Gastroesophageal sphincter (tissue), 4 donors: ENCODE results near the gene PCP2. TPM values are rescaled to one million over a fixed set of nuclear protein-coding genes. Genes with fewer than 3 reads are reported as not detected.

Experiments used
- ATAC-seq: fragments of 150-250 bp; one replicate; pipeline ENCODE4 v1.9.1; 2016; ENCODE audit warnings: mild to moderate bottlenecking, moderate library complexity
- H3K27ac ChIP-seq, 4 donors: fragments of 200-600 bp; sonication (generic) in 3 of 4; 1 replicate in 3 of 4; 2 replicates in 1 of 4; pipeline ENCODE4 v1.5.1; 2016 to 2019
- H3K27me3 ChIP-seq: fragments of 200-600 bp; sonication (generic); one replicate; pipeline ENCODE4 v1.5.1; 2019
- H3K36me3 ChIP-seq, 2 donors: fragments of 200-600 bp; sonication (generic); one replicate each; pipeline ENCODE4 v1.5.1; 2019; ENCODE audit warnings: control low read depth in 1 of 2
- H3K4me1 ChIP-seq, 3 donors: fragments of 200-600 bp; sonication (generic); 1 replicate in 2 of 3; 2 replicates in 1 of 3; pipeline ENCODE4 v1.5.1; 2016 to 2019; ENCODE audit warnings: control low read depth in 2 of 3
- H3K4me3 ChIP-seq, 2 donors: fragments of 200-600 bp; sonication (generic); one replicate each; pipeline ENCODE4 v1.5.1; 2019; ENCODE audit warnings: mild to moderate bottlenecking in 1 of 2, moderate library complexity in 1 of 2
- H3K9me3 ChIP-seq, 3 donors: fragments of 200-600 bp; sonication (generic); one replicate each; pipeline ENCODE4 v1.5.1; 2017 to 2019; ENCODE audit warnings: control low read depth in 2 of 3
- EP300 ChIP-seq: sonication (generic); formaldehyde crosslinking; IDR thresholded peaks from one replicate; pipeline ENCODE4 v1.6.1; 2017; ENCODE audit warnings: antibody characterized with exemption, mild to moderate bottlenecking
- POLR2A ChIP-seq, 2 donors: fragments of 450-650 bp; IDR thresholded peaks; one replicate each; pipeline ENCODE4 v1.6.1; 2017; ENCODE audit warnings: antibody characterized with exemption in 2 of 2, mild to moderate bottlenecking in 2 of 2, moderate library complexity in 1 of 2
- POLR2AphosphoS5 ChIP-seq: sonication (generic); formaldehyde crosslinking; IDR thresholded peaks from one replicate; pipeline ENCODE4 v1.6.1; 2017; ENCODE audit warnings: antibody characterized with exemption
- WGBS, 2 donors: methylation state at CpG; one replicate each; pipeline ENCODE4 v1.1.5; 2018; ENCODE audit warnings: low coverage in 1 of 2; 5-methylcytosine and 5-hydroxymethylcytosine counted together
- total RNA-seq, 4 donors: library from RNA; depleted of rRNA; stranded (reverse); fragments of >200 nt; gene quantifications; one replicate each; pipeline ENCODE4 v1.1.0, GENCODE V29; 2016
- TF ChIP-seq, protein P1 (sequence below), 4 experiments: fragments of 200-600 bp in 2 of 4; fragments of 450-650 bp in 2 of 4; sonication (generic) in 1 of 4; IDR thresholded peaks; one replicate each; pipeline ENCODE4 v1.5.1; 2017 to 2019; ENCODE audit warnings: antibody characterized with exemption in 4 of 4, mild to moderate bottlenecking in 2 of 4, moderate library complexity in 2 of 4

PCP2 gene
- total RNA-seq, 4 donors from 2014 or later = not detected

DNA sequence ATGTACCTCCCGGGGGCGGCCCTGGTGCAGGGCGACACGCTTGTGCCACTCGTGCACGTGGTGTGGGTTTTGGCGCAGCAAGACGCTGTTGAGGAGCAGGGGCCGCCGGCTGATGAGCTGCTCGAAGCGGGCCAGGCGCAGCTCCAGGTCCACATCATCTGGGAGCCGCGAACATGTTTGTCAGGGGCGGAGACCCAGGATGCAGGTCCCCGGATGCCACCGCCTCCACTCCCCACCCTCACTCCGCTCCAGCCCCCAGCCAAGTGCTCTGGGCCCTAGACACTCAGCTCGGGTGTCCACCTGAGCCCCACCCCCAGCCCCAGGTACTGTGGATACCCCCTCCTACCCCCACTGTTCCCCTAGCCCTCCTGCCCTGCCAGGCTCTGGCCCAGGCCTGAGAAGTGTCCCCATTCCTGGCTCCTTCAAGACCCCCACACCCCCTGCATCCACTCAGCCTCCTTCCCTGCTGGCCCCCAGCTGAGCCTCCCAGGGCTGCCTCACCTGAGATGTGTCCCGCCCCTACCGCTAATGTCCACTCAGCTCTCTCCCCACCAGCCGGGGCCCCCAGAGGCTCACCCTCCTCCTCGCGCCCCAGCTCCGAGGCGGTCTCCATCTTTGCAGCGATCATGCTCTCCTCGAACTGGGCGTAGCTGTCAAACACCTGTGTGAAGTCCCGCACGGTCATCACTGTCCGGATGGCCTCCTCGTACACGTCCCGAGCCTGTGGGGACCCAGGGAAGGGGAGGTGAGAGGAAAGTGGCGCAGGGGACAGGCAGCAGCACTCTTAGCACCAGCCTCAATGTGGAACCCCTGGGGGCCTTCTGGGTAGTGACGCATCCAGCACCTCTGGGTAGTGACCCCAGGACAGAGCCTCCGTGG lies 9.6 kb downstream of the PCP2 start:
- TF ChIP-seq POLR2AphosphoS5 (no peak), EP300 (no peak)
- no peak for ATAC-seq
- Histone ChIP-seq H3K4me1 (peaks cover 0 to 30% (median 12%) of the 10 kb centered on the region in 3 donors), H3K27me3 (no peaks in the 10 kb centered on the region), H3K36me3 (peaks cover 0 to 88% of the 10 kb centered on the region in 2 donors), H3K9me3 (no peaks in the 10 kb centered on the region), H3K27ac (no peak overlapping the region), H3K4me3 (no peak overlapping the region)
- 100% methylated on average over 2 of the region's 39 CpGs; no CpG with 5 or more reads in 1 of the 2 donors for WGBS, 2 donors

DNA sequence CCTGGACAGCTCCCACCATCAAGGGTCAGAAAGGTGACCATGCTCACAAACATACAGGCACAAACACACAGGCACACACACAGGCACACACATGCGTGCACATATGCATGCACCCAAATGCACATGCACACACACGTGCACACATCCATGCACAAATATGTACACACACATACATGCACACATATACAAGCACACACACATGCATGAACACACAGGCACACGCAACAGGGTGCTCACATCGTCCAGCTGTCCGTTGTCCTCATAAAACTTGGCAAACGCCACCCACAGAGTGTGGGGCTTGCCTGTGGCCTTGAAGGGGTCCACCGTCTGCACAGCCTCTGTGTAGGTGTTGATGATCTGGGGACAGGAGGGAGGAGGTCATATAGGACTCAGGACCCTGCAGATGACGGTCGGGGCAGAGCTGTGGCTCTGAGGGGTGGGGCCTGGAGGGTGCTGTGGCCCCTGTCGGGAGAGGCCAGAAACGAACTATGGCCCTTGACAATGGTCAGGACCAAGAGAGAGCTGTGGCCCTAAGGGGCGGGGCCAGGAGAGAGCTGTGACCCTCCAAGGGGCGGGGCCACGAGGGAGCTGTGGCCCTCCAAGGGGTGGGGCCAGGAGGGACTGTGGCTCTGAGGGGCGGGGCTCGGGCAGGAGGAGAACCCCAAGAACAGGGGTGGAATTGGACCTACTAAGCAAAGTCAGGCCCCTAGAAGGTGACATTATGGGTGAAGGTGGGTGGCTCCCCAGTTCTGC lies 10.4 kb downstream of the PCP2 start:
- Histone ChIP-seq H3K4me1 (peaks cover 0 to 21% (median 6%) of the 10 kb centered on the region in 3 donors), H3K9me3 (no peaks in the 10 kb centered on the region), H3K36me3 (peaks cover 0 to 97% of the 10 kb centered on the region in 2 donors), H3K27ac (no peak overlapping the region), H3K27me3 (no peaks in the 10 kb centered on the region), H3K4me3 (no peak overlapping the region)
- WGBS, 2 donors = 67% methylated on average over 2 to 4 of the region's 16 CpGs
- TF ChIP-seq, protein P1, sequence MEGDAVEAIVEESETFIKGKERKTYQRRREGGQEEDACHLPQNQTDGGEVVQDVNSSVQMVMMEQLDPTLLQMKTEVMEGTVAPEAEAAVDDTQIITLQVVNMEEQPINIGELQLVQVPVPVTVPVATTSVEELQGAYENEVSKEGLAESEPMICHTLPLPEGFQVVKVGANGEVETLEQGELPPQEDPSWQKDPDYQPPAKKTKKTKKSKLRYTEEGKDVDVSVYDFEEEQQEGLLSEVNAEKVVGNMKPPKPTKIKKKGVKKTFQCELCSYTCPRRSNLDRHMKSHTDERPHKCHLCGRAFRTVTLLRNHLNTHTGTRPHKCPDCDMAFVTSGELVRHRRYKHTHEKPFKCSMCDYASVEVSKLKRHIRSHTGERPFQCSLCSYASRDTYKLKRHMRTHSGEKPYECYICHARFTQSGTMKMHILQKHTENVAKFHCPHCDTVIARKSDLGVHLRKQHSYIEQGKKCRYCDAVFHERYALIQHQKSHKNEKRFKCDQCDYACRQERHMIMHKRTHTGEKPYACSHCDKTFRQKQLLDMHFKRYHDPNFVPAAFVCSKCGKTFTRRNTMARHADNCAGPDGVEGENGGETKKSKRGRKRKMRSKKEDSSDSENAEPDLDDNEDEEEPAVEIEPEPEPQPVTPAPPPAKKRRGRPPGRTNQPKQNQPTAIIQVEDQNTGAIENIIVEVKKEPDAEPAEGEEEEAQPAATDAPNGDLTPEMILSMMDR (IDR thresholded peaks at IDR 0.05) = no peak
- no peak for TF ChIP-seq POLR2AphosphoS5
- TF ChIP-seq POLR2A (IDR thresholded peaks at IDR 0.05) = no peak
- no peak for TF ChIP-seq EP300
- no peak for ATAC-seq

GRCh38 chr19:7620442-7621412 lies 12.8 kb downstream of the PCP2 start:
- TF ChIP-seq, protein P1 (IDR thresholded peaks at IDR 0.05) = no peak
- TF ChIP-seq EP300 (no peak), POLR2AphosphoS5 (no peak), POLR2A (IDR thresholded peaks at IDR 0.05) (no peak)
- H3K36me3 ChIP-seq = peaks cover 0 to 88% of the 10 kb centered on the region in 2 donors
- H3K27ac ChIP-seq = no peak overlapping the region
- no peaks in the 10 kb centered on the region for H3K9me3 ChIP-seq
- H3K4me3 ChIP-seq = no peak overlapping the region
- H3K27me3 ChIP-seq = no peaks in the 10 kb centered on the region
- WGBS, 2 donors = 87% methylated on average over 6 of the region's 57 CpGs; no CpG with 5 or more reads in 1 of the 2 donors
- no peak for ATAC-seq
- H3K4me1 ChIP-seq = no peaks in the 10 kb centered on the region

- no peaks in the 10 kb centered on the region for H3K27me3 ChIP-seq
- H3K9me3 ChIP-seq = no peaks in the 10 kb centered on the region
- no peak overlapping the region for H3K4me3 ChIP-seq
- TF ChIP-seq POLR2AphosphoS5 (no peak), POLR2A (IDR thresholded peaks at IDR 0.05) (no peak), EP300 (no peak)
- TF ChIP-seq, protein P1 (IDR thresholded peaks at IDR 0.05) = no peak
- peaks cover 0 to 79% of the 10 kb centered on the region in 2 donors for H3K36me3 ChIP-seq
- no peak overlapping the region for H3K27ac ChIP-seq
- 90 to 97% methylated on average over 2 to 6 of the region's 48 CpGs for WGBS, 2 donors
- H3K4me1 ChIP-seq = no peaks in the 10 kb centered on the region
- ATAC-seq = no peak
Observed at GRCh38 chr19:7619671-7620441, 13.7 kb downstream of the PCP2 start.
